Ovary (tissue), 10 donors: Measurements from ENCODE around the gene CNGA3. TPM values are rescaled to one million over a fixed set of nuclear protein-coding genes. Genes with fewer than 3 reads are reported as not detected.
A peak's percentile ranks its signal among the peaks of the same experiment; 100 is the strongest.

Source experiments
- DNase-seq, 5 donors: peaks; one replicate each; pipeline ENCODE4 v3.0.0-alpha.2; 2019 to 2020
- H3K27ac ChIP-seq, 2 donors: fragments of 200-600 bp; one replicate each; pipeline versions ENCODE4 v1.5.1 to v1.8.0; 2019 to 2022
- H3K27me3 ChIP-seq: fragments of 200-600 bp; one replicate; pipeline ENCODE4 v1.8.0; 2022
- H3K36me3 ChIP-seq: fragments of 200-600 bp; sonication (generic); one replicate; pipeline ENCODE4 v1.5.1; 2019
- H3K4me1 ChIP-seq: one replicate; pipeline ENCODE4 v1.8.1; 2013; ENCODE audit warnings: mild to moderate bottlenecking, moderate library complexity; ENCODE audit not compliant: insufficient read depth
- H3K4me3 ChIP-seq: fragments of 200-600 bp; sonication (generic); one replicate; pipeline ENCODE4 v1.5.1; 2017
- H3K9me3 ChIP-seq, 2 donors: fragments of 200-600 bp in 1 of 2; sonication (generic) in 1 of 2; one replicate each; pipeline versions ENCODE4 v1.5.1 to v1.8.1; 2013 to 2019; ENCODE audit warnings: mild to moderate bottlenecking in 1 of 2, moderate library complexity in 1 of 2
- EP300 ChIP-seq: sonication (generic); formaldehyde crosslinking; IDR thresholded peaks from one replicate; pipeline ENCODE4 v1.6.1; 2017; ENCODE audit warnings: antibody characterized with exemption
- POLR2A ChIP-seq: fragments of 450-650 bp; IDR thresholded peaks from one replicate; pipeline ENCODE4 v1.6.1; 2017; ENCODE audit warnings: antibody characterized with exemption, mild to moderate bottlenecking, moderate library complexity
- WGBS, 3 donors: extraction: QIAGEN DNeasy Blood & Tissue Kit in 1 of 3; methylation state at CpG; one replicate each; pipeline versions ENCODE4 v1.1.5 to v1.1.7; 2013 to 2017; 5-methylcytosine and 5-hydroxymethylcytosine counted together
- intact Hi-C, 4 donors: fragments of 100-400 bp; cut with DNase I; formaldehyde crosslinking; loops; one replicate each; pipeline versions ENCODE4 v1.11.0 to v1.15.1; 2022 to 2023
- long read RNA-seq, 3 donors: library from polyadenylated mRNA in 2 of 3; unstranded in 2 of 3; transcript quantifications; one replicate each; pipeline ENCODE4 v2.0.0 and lab custom pipeline, GENCODE V29; 2021 to 2026
- polyA plus RNA-seq, 2 donors: library from polyadenylated mRNA; stranded (reverse); fragments of 200-250 nt in 1 of 2; fragments of 350-450 nt in 1 of 2; fragmentation: Illumina TruSeq in 1 of 2; extraction: RNeasy Lipid Tissue Mini Kit (QIAGEN cat#74804) in 1 of 2; gene quantifications; one replicate each; pipeline ENCODE4 v1.2.3, GENCODE V29; 2013 to 2014
- total RNA-seq, 7 donors: library from RNA; depleted of rRNA in 2 of 7; stranded (reverse); fragments of >200 nt in 2 of 7; fragmentation: NEBNext Ultra II Directional in 3 of 7; extraction: Animal tissue kit (Norgen Biotek cat#: 25700) in 3 of 7; gene quantifications; one replicate each; pipeline versions ENCODE4 v1.1.0 to v1.2.4, GENCODE V29; 2016 to 2023
- TF ChIP-seq, protein P1 (sequence below), 3 donors: fragments of 450-650 bp in 2 of 3; fragments of 200-600 bp in 1 of 3; IDR thresholded peaks; one replicate each; pipeline versions ENCODE4 v1.5.1 to v1.8.0; 2016 to 2022; ENCODE audit warnings: antibody characterized with exemption in 3 of 3, mild to moderate bottlenecking in 1 of 3
- donor health status: DM: no; HTN: no; CAD: no; lungs with moderate emphysema.
- donor health status: DM: no; HTN: no; CAD: no.
- donor health status: Bipolar disorder and iron deficiency.
- donor health status: DM: yes; HTN: yes; CAD: no.
- donor health status: DM: no; HTN: no; CAD: no.
- donor health status: DM: yes; HTN: yes; CAD: no.

The CNGA3 gene
- total RNA-seq (under 1 TPM in 2 of 7 donors, not detected in 5; 0.05 to 0.34 TPM), polyA plus RNA-seq (under 1 TPM in 1 of 2 donors, not detected in 1; 0.10 TPM)
- long read RNA-seq, donor 1: 0 reads
- long read RNA-seq, donor 2: 0 reads
- long read RNA-seq, donor 3: 0 reads

DNA sequence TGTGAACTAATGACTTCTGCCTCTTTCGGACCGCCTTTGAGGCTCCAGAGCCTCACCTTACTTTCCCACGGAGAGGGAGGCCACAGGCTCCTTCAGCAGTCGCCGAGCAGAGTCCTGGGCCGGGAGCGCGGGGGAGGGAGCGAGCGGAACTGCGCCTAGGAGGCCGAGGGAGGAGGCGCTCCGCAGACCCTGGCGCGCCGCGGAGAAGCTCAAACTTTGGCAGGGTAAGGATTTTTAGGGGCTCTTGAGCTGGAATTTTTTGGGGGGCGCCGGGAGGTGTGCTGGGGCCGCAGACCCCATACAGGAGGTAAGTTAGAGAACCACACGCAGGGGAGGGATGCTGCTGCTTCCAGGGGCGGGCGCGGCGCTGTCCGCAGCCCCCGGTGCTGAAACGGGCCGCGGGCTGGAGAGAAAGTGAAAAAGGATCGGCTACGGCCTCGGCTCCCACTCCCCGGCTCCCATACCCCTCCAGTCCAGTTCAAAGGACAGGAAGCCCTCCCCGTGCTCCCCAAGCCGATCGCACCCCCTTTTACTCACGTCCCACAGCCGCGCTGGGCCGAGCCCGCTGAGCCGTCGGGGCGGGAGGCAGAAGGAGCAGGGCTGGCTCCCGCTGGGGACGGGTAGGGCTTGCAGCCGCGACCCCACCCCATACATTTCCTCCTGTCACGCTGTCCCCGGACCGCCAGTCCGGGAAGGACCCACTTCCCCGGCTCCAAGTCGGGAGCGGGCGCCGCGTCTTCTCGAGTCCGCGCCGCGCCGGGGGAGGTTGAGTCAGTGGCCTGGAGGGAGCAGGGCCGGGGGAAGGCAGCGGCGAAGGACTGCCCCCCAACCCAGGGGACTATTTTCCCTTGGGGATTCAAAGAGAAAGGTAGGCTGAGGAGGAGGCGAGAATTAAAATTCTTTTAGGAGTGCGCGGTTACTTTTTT, at the start of gene CNGA3:
Gene CNGA3 (plus strand): TSS at position 146 of the 926 bp plus-strand sequence. CDS start 23,520 bp downstream, outside the sequence.
- Histone ChIP-seq H3K4me3 (no peak within 1 kb of the TSS), H3K27ac (no peak within 1 kb of the TSS)

DNA sequence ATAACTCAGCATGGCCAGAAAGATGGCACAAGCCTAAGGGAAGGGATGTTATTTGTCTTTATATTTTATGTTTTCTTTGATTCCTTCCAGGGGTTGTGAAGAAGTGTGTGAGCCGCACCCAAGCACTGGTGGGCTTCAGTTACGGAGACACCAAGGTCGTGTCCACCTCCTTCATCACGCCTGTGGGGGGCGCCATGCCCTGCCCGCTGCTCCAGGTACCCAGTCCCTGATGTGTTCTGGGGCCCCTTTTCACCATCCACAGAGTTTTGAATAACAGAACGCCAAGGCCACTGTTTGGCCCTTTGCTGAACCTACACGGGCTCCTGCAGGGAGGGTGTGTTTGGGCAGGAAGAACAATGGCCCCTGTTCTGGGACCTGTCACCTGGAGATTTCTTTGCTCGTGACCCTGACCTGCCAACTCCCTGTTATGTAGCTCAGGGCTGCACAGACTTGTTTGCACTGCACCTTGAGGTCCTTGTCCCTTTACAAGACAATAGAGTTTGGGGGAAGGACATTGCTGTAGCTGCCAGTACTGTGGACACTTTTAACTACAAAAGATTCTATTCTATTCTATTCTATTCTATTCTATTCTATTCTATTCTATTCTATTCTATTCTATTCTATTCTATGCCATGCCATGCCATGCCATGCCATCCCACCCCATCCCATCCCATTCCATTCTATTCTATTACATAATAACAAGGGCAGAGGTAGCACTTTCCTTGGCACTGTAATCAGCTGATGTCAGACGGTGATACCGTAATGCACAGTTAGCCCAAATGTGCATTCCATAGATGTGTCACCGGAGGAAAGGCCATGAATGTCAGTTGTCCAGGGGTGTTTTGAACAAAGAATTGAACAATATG, 48.2 kb upstream of the CNGA3 start:
- Histone ChIP-seq H3K36me3 (no peaks in the 10 kb centered on the region), H3K4me1 (no peaks in the 10 kb centered on the region), H3K9me3 (no peaks in the 10 kb centered on the region), H3K27ac (no peak overlapping the region), H3K4me3 (no peak overlapping the region), H3K27me3 (no peaks in the 10 kb centered on the region)
- DNase-seq: no peak
- TF ChIP-seq, protein P1, sequence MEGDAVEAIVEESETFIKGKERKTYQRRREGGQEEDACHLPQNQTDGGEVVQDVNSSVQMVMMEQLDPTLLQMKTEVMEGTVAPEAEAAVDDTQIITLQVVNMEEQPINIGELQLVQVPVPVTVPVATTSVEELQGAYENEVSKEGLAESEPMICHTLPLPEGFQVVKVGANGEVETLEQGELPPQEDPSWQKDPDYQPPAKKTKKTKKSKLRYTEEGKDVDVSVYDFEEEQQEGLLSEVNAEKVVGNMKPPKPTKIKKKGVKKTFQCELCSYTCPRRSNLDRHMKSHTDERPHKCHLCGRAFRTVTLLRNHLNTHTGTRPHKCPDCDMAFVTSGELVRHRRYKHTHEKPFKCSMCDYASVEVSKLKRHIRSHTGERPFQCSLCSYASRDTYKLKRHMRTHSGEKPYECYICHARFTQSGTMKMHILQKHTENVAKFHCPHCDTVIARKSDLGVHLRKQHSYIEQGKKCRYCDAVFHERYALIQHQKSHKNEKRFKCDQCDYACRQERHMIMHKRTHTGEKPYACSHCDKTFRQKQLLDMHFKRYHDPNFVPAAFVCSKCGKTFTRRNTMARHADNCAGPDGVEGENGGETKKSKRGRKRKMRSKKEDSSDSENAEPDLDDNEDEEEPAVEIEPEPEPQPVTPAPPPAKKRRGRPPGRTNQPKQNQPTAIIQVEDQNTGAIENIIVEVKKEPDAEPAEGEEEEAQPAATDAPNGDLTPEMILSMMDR (IDR thresholded peaks at IDR 0.05): no peak
- TF ChIP-seq EP300 (no peak), POLR2A (no peak)
- intact Hi-C loops: no loop called here
- WGBS, 3 donors: 67 to 71% (median 71%) methylated on average over 12 of the region's 12 CpGs

More for the DNA sequence above, at the start of gene CNGA3:
- Histone ChIP-seq H3K36me3 (no peaks in the 10 kb centered on the region), H3K27me3 (peaks cover 4% of the 10 kb centered on the region), H3K9me3 (peaks cover 0 to 5% of the 10 kb centered on the region in 2 donors), H3K4me1 (peaks cover 1% of the 10 kb centered on the region)
- peak in 3 of 5 donors; percentile 25 to 53 (median 48) for DNase-seq
- 1 to 6% (median 2%) methylated on average over 71 to 72 of the region's 72 CpGs for WGBS, 3 donors
- no peak for TF ChIP-seq POLR2A
- TF ChIP-seq, protein P1 (IDR thresholded peaks at IDR 0.05): no peak
- TF ChIP-seq EP300: no peak
- intact Hi-C loops: no loop called here

DNA sequence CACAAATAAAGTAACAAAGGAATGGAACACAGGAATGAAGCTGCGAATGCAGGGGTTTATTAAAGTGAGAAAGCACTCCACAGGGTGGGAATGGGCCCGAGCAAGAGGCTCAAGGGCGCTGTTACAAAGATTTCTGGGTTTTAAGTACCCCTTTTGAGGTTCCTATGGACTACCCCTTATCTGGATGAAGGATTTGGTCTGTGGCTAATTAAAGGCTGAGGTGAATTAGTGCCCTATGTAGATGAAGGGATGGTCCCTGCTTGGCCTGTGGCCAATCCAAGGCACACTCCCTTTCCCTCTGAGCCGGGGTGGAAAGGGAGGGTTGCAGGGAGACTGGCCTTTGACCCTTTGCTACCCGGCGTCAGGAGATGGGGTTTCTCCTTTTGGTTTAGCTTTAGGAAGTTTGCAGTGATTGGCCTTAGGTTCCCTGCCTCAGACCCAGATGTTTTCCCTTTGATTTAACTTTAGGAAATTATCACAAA, 47.5 kb upstream of the CNGA3 start:
- H3K4me1 ChIP-seq: no peaks in the 10 kb centered on the region
- no peaks in the 10 kb centered on the region for H3K36me3 ChIP-seq
- no peak for DNase-seq
- no peak for TF ChIP-seq EP300
- TF ChIP-seq, protein P1 (IDR thresholded peaks at IDR 0.05): no peak
- no peak for TF ChIP-seq POLR2A
- no peaks in the 10 kb centered on the region for H3K9me3 ChIP-seq
- intact Hi-C loops: no loop called here
- no peaks in the 10 kb centered on the region for H3K27me3 ChIP-seq
- H3K4me3 ChIP-seq: no peak overlapping the region
- no peak overlapping the region for H3K27ac ChIP-seq
- 47 to 53% (median 51%) methylated on average over 6 of the region's 6 CpGs for WGBS, 3 donors
